HG03064 (cell line): ENCODE measurements around the gene KRTAP2-3.
"Not testable (repeated sequence)": the region's sequence is repeated elsewhere in the genome, so short reads cannot be mapped to it uniquely, and the experiment has no call there.

ENCODE experiments used
- ATAC-seq: cut with Tn5 transposase; IDR thresholded peaks from one replicate; pipeline ENCODE4 v1.9.1; 2021; ENCODE audit warnings: low read depth; ENCODE audit not compliant: unreplicated experiment

The KRTAP2-3 gene

GRCh38 chr17:41069031-41069430 lies 9.1 kb upstream of the KRTAP2-3 start:
- no peak for ATAC-seq

- no peak for ATAC-seq
Measured at GRCh38 chr17:41067281-41067680, 7.4 kb upstream of the KRTAP2-3 start.

GRCh38 chr17:41065829-41066624 lies 6.1 kb upstream of the KRTAP2-3 start, which contains the start of gene KRTAP2-4:
TSS of gene KRTAP2-4 (minus strand) at chr17:41065879. CDS start at chr17:41065845, 34 bp downstream.
- ATAC-seq = no peak

- not testable (repeated sequence) for ATAC-seq
Measured at GRCh38 chr17:41065016-41065689, 5.2 kb upstream of the KRTAP2-3 start.

GRCh38 chr17:41064301-41064700 lies 4.4 kb upstream of the KRTAP2-3 start:
- no peak for ATAC-seq

GRCh38 chr17:41063449-41063848 lies 3.5 kb upstream of the KRTAP2-3 start:
- ATAC-seq = no peak

GRCh38 chr17:41061964-41062363 lies 2.0 kb upstream of the KRTAP2-3 start:
- no peak for ATAC-seq

GRCh38 chr17:41059276-41060051 lies 450 bp downstream of the KRTAP2-3 start:
- not testable (repeated sequence) for ATAC-seq

GRCh38 chr17:41058741-41059140 lies 1.2 kb downstream of the KRTAP2-3 start:
- ATAC-seq = no peak

- ATAC-seq = no peak
Measured at GRCh38 chr17:41057547-41057946, 2.4 kb downstream of the KRTAP2-3 start.

GRCh38 chr17:41055130-41055529 lies 4.8 kb downstream of the KRTAP2-3 start, which contains the start of gene KRTAP2-2:
TSS of gene KRTAP2-2 (minus strand) at chr17:41055230. CDS start at chr17:41055211, 19 bp downstream.
- ATAC-seq = not testable (repeated sequence)

GRCh38 chr17:41054556-41054955 lies 5.4 kb downstream of the KRTAP2-3 start:
- not testable (repeated sequence) for ATAC-seq

GRCh38 chr17:41054025-41054424 lies 5.9 kb downstream of the KRTAP2-3 start:
- ATAC-seq = no peak

- no peak for ATAC-seq
Measured at GRCh38 chr17:41052566-41052965, 7.3 kb downstream of the KRTAP2-3 start.

GRCh38 chr17:41049110-41049509 lies 10.8 kb downstream of the KRTAP2-3 start:
- ATAC-seq = no peak

GRCh38 chr17:41048441-41048840 lies 11.5 kb downstream of the KRTAP2-3 start:
- no peak for ATAC-seq

- ATAC-seq = not testable (repeated sequence)
Measured at GRCh38 chr17:41046735-41047465, 13.0 kb downstream of the KRTAP2-3 start, which contains the start of gene KRTAP2-1. TSS of gene KRTAP2-1 (minus strand) at chr17:41047316. CDS start at chr17:41047267, 49 bp downstream.

- ATAC-seq = no peak
Measured at GRCh38 chr17:41042953-41043352, 17.0 kb downstream of the KRTAP2-3 start.

- not testable (repeated sequence) for ATAC-seq
Measured at GRCh38 chr17:41040783-41041571, 18.9 kb downstream of the KRTAP2-3 start, which contains the start of gene KRTAP1-1. TSS of gene KRTAP1-1 (minus strand) at chr17:41041450. CDS start at chr17:41041397, 53 bp downstream.
